ENCODE results near the gene ENDOG.
"Not testable (repeated sequence)": the region's sequence is repeated elsewhere in the genome, so short reads cannot be mapped to it uniquely, and the experiment has no call there.

DNA sequence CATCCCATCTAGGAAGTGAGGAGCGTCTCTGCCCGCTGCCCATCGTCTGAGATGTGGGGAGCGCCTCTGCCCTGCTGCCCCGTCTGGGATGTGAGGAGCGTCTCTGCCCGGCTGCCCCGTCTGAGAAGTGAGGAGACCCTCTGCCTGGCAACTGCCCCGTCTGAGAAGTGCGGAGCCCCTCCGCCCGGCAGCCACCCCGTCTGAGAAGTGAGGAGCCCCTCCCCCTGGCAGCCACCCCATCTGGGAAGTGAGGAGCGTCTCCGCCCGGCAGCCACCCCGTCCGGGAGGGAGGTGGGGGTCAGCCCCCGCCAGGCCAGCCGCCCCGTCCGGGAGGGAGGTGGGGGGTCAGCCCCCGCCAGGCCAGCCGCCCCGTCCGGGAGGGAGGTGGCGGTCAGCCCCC, 38.2 kb upstream of the ENDOG start:
- TF ChIP-seq, protein P1, sequence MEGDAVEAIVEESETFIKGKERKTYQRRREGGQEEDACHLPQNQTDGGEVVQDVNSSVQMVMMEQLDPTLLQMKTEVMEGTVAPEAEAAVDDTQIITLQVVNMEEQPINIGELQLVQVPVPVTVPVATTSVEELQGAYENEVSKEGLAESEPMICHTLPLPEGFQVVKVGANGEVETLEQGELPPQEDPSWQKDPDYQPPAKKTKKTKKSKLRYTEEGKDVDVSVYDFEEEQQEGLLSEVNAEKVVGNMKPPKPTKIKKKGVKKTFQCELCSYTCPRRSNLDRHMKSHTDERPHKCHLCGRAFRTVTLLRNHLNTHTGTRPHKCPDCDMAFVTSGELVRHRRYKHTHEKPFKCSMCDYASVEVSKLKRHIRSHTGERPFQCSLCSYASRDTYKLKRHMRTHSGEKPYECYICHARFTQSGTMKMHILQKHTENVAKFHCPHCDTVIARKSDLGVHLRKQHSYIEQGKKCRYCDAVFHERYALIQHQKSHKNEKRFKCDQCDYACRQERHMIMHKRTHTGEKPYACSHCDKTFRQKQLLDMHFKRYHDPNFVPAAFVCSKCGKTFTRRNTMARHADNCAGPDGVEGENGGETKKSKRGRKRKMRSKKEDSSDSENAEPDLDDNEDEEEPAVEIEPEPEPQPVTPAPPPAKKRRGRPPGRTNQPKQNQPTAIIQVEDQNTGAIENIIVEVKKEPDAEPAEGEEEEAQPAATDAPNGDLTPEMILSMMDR (conservative IDR thresholded peaks at IDR 0.05): not testable (repeated sequence)
- not testable (repeated sequence) for TF ChIP-seq ZFX (IDR thresholded peaks at IDR 0.05)

All from C4-2B (cell line).